Measurements from ENCODE around the gene GPHB5.
A peak's percentile ranks its signal among the peaks of the same experiment; 100 is the strongest.
"Not testable (repeated sequence)": the region's sequence is repeated elsewhere in the genome, so short reads cannot be mapped to it uniquely, and the experiment has no call there.

The GPHB5 gene

DNA sequence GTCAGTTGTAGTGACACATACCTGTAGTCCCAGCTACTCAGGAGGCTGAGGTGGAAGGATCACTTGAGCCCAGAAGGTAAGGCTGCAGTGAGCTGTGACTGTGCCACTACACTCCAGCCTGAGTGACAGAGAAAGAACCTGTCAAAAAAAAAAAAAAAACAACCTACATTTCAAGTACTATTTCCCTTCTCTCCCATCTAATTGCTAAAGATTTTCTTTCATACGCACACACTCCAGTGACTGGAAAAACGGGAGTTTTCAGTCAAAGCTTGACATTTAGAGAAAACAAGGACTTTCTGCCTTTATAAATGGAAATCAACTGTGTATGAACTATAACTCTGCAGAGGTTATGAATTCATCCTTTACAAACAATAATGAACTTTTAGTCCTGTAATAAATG is 25.9 kb downstream of the GPHB5 start:
- DNase-seq, result no peak

- DNase-seq, result no peak
Observed at GRCh38 chr14:63290741-63291430, 27.8 kb downstream of the GPHB5 start.

DNA sequence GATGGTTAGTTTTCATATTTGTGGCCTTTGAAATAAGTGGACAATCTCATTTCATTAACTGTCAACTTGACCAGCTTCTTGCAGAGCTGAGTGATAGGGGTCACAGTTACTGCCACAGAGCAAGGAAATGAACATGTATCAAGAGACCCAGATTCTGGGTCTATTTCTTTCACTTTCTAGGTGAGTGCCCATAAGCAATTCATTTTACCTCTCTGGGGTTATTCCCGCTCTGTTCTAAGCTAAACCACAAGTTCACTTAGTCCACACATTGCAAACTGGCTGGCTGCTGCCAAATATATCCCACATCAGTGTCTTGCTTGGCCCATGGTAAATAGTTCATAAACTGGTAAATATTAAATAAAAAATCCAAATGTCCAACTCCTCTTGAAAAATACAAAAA is 29.9 kb downstream of the GPHB5 start:
- no peak for DNase-seq

- DNase-seq, result no peak
Observed at GRCh38 chr14:63287666-63288483, 30.9 kb downstream of the GPHB5 start.

- no peak for DNase-seq
Observed at GRCh38 chr14:63286071-63286470, 32.7 kb downstream of the GPHB5 start.

DNA sequence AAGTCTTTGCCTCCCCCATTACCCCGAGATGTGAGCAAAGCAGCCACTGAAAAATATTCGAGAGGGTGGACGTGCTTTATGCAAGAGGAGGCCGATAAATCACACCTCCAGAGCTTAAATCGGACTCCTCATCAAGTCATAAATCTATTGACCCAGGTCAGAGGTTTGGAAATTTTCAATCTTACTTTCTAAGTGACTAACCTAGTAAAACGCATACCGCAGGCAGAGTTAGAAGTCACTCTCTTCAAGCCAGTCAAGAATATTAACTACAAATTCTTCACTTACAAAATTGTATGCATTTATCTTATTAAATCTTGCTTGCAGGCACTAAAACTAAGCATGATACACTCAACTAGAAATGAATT is 34.9 kb downstream of the GPHB5 start:
- no peak for DNase-seq

DNA sequence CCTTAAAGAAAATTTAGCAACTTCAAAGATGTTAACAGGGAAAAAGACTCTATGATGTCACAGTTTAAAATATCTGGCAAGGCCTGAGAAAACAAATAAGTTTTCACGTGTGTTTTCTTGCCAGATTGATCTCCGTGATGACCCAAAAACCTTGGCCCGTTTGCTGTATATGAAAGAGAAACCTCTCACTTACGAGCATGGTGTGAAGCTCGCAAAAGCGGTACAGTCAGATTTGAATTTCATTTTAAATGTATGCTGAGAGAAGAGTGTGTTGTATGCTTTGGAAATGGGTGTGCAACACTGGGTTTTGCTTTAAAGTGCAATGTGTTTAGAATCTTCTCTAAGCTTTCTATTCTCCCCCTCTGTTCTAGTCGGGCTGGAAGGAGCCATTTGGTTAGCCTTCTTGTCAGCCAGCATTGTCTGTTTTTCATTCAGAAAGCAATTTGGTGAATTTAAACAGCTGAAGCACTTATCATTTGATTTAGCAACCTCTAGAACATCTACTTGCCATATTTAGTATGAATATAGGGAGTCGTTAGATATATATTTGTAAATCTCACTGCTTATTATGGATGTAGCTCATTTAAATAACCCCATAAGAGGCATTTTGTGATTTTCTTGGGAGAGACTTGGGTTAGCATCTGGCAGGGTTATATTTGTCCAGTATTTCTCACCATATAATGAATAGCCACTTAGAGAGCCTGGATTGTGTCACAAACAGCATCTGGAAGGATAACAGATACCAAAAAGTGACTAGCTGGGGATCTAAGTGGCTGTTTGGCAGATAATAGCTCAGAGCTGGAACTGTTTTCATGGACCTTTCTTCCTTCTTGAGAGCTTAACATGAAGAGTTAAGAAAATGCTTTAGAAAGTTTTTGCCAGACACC is 35.5 kb downstream of the GPHB5 start:
- DNase-seq, result peak in 1 of 5 experiments; percentile 64

DNA sequence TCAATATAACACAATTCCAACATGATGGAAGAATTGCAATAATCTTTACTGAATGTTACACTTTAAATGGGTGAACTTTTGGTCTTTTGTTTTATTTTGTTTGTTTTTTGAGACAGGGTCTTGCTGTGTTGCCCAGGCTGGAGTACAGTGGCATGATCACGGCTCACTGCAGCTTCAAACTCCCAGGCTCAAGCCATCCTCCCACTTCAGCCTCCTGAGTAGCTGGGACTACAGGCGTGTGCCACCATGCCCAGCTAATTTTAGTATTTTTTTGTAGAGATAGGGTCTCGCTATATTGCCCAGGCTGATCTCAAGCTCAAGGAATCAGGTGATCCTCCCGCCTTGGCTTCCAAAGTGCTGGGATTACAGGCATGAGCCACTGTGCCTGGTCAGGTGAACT is 38.8 kb downstream of the GPHB5 start:
- not testable (repeated sequence) for DNase-seq

DNA sequence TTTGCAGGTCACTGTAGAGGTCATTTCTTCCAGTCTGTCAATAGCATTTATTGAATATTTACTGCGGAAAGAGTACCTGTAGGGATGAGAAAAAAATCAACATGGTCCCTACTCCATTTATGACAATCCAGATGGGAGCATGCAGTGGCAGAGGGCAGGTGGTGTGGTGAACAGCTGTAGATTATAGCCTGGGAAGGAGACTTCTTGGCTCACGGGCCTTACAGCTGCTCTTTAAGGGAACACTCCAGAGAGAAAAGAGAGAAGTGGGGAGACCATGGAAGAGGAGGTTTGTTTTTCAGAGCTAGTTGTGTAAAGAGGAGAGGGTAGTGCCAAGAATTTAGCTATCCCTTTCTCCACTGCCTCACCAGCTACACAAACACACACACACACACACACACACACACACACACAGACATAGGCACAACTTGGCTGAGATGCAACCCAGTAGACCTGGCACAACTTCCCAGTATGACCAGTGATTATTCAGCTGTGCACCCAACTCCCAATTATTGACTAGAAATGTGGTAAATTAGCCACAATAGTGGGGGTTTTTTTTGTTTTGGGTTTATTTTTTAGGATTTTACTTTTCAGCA is 41.0 kb downstream of the GPHB5 start:
- DNase-seq, result no peak

GRCh38 chr14:63276492-63277342 is 42.0 kb downstream of the GPHB5 start:
- peak in 1 of 5 experiments; percentile 65 for DNase-seq

DNA sequence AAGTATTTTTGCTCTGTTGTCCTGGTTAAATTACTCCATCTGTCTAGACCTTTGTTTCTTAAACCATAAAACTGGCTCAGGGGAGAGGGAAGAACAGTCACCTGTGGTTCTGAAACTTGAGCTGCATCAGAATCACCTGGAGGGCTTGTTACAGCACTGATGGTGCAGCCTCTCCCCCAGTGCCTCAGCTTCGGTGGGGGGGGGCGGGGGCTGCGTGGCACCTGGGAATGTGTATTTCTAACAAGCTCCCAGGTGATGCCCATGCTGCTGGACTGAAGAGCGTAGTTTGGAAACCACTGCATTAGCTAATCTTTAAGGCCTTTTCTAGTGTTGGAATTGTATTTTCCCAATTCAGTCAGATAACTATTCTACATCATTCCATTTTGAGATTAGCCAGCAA is 42.7 kb downstream of the GPHB5 start:
- DNase-seq, result no peak

- DNase-seq, result no peak
Observed at GRCh38 chr14:63275611-63276010, 43.1 kb downstream of the GPHB5 start.

- DNase-seq, result no peak
Observed at GRCh38 chr14:63273717-63274655, 44.7 kb downstream of the GPHB5 start.

- no peak for DNase-seq
Observed at GRCh38 chr14:63273129-63273528, 45.6 kb downstream of the GPHB5 start.

DNA sequence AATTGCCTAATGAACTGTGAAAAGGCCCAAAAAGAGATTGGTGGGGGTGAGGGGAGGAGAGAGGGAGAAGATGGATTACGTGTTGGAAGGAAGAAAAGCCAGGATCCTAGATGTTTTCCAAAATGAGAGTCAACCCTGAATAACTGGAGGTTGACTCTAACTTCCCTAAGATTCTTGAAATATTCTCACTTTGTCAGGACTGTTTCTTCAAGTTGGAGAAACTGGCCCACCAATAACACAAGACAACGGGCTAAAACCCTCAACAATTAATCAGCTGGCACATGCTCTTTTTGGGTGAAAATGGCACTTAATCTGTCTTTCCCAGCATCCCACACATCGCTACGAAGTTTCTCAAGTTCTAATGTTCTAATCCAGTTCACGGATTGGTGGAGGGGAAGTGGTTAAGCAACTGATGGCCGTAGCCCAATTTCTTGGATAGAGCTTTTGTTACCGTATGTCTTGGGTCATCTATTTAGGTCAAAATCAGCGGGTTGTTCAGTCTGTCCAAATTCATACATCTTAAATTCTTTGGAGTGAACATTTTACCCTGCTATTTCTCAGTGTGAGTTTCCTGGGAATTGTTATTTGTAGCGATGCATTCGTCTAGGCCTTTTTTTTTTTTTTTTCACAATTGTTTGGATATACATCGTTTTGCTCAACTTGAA is 49.0 kb downstream of the GPHB5 start:
- no peak for DNase-seq

DNA sequence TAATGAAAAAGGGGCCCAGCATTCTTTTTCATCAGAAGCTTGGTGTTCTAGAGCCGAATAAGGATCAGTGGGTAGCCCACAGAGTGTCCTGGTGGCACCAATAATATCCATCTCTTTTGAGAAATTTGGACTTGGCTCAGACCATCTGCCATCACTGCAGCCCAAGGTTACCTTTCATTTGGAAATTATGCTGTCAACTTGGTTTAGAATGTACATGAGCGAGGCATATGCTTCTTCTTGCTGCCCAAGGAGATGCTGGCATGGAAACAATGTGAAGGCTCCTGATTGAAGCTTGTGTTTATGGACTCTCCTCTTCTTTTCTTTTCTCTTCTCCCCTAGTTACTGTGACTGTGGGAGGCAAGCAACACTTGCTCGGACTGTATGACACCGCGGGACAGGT is 50.0 kb downstream of the GPHB5 start:
- no peak for DNase-seq

DNA sequence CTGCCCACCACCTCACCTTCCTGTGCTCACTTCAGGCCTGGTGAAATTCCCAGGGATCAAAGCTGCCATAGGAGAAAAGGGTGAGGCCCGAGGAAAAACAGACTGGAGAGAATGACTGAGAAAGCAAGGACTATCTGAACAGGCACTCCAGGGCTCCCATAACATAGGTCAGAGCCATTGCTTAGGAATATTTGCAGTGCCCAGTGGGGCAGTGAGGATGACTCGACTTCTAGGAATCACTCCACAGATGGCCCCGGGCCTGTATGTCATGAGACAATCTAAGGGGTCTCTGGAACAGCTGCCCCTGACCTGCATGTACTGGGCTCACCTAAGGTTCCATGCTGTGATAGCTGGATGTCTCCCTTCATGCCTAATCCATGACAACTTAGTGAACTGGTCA is 51.6 kb downstream of the GPHB5 start:
- no peak for DNase-seq

DNA sequence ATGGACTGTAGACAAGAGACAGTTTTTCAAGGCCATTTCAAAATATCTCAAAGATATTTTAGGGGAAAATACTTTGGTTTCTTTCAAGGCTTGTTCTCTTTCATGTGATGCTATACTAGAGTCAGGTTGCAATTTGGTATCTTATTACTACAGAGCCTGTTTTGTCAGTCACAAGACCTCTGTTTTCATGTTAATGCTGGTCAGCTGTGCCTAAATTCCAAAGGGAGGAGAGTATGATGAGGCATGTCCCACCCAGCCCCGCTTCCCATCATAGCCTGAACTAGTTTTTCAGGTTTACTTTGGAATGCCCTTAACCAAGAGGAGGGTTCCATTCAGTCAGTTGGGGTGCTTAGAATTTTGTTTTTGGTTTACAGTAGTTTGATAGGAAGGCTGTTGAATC is 52.6 kb downstream of the GPHB5 start:
- no peak for DNase-seq
